A673 (cell line): ENCODE measurements around the gene MYRIP. TPM values are rescaled to one million over a fixed set of nuclear protein-coding genes. Genes with fewer than 3 reads are reported as not detected.

Experiments
- BruUV-seq: library from RNA; stranded (reverse); fragments of 400-500 nt; replicated peaks from 2 replicates; lab custom pipeline; 2021; lab: Mats Ljungman, UMichigan
- CTCF ChIA-PET: fragments of 300-600 bp; sonication (Branson Sonifier 250); formaldehyde crosslinking; loops from one replicate; lab custom pipeline; 2022; ENCODE audit warnings: antibody characterized with exemption; lab: Charles Lee
- POLR2A ChIA-PET: fragments of 300-600 bp; sonication (Branson Sonifier 250); formaldehyde crosslinking; loops from one replicate; lab custom pipeline; 2022; ENCODE audit warnings: antibody characterized with exemption; ENCODE audit not compliant: low non-redundant PET; lab: Charles Lee
- DNase-seq: peaks from one replicate; pipeline ENCODE4 v3.0.0-alpha.2; 2015; ENCODE audit warnings: low spot score
- H3K27ac ChIP-seq: fragments of 200-600 bp; sonication (generic); 2 replicates; pipeline ENCODE4 v1.5.1; 2016; ENCODE audit warnings: mixed run types, low read depth, mild to moderate bottlenecking, mixed read lengths, antibody characterized with exemption, low read length; ENCODE audit not compliant: poor library complexity, severe bottlenecking
- H3K27me3 ChIP-seq: fragments of 200-600 bp; sonication (generic); replicated peaks from 2 replicates; pipeline ENCODE4 v1.6.1; 2017; ENCODE audit warnings: mixed run types, low read depth, mild to moderate bottlenecking, mixed read lengths, antibody characterized with exemption, low read length; ENCODE audit not compliant: insufficient read depth, poor library complexity
- H3K36me3 ChIP-seq: fragments of 200-600 bp; sonication (generic); 2 replicates; pipeline ENCODE4 v1.6.1; 2016; ENCODE audit warnings: mixed run types, mild to moderate bottlenecking, mixed read lengths, antibody characterized with exemption, low read length; ENCODE audit not compliant: insufficient read depth, poor library complexity, severe bottlenecking
- H3K4me1 ChIP-seq: fragments of 200-600 bp; sonication (generic); 2 replicates; pipeline ENCODE4 v1.6.1; 2017; ENCODE audit warnings: mixed run types, mild to moderate bottlenecking, mixed read lengths, antibody characterized with exemption, low read length; ENCODE audit not compliant: insufficient read depth, poor library complexity, severe bottlenecking
- H3K4me3 ChIP-seq: fragments of 200-600 bp; sonication (generic); 2 replicates; pipeline ENCODE4 v1.5.1; 2016; ENCODE audit warnings: low read depth, mixed run types, mild to moderate bottlenecking, mixed read lengths, low read length; ENCODE audit not compliant: poor library complexity, severe bottlenecking
- H3K9me3 ChIP-seq: fragments of 200-600 bp; sonication (generic); 2 replicates; pipeline ENCODE4 v1.6.1; 2016; ENCODE audit warnings: mixed run types, low read depth, mild to moderate bottlenecking, mixed read lengths, antibody characterized with exemption, low read length; ENCODE audit not compliant: poor library complexity, severe bottlenecking
- CTCF ChIP-seq: fragments of 300-800, 200-600 bp; sonication (generic); conservative IDR thresholded peaks from 2 replicates; pipeline ENCODE4 v1.5.1; 2017; ENCODE audit warnings: low read depth, mild to moderate bottlenecking, antibody characterized with exemption, low read length, moderate library complexity, mixed read lengths
- EZH2 ChIP-seq: fragments of 200-600 bp; sonication (generic); IDR thresholded peaks from 2 replicates; pipeline ENCODE4 v1.6.1; 2017; ENCODE audit warnings: borderline replicate concordance, low read depth, mild to moderate bottlenecking, mixed read lengths, antibody characterized with exemption, low read length; ENCODE audit not compliant: poor library complexity, severe bottlenecking
- intact Hi-C: fragments of 100-400 bp; cut with micrococcal nuclease; formaldehyde crosslinking; loops from one replicate; pipeline ENCODE4 v1.10.0; 2022; ENCODE audit not compliant: unreplicated experiment
- total RNA-seq: library from RNA; stranded (reverse); gene quantifications from 2 replicates; pipeline ENCODE4 v1.2.3, GENCODE V29; 2021

MYRIP gene
- total RNA-seq, 1 experiment from 2014 or later: not detected

GRCh38 chr3:39882111-39882510, 72.7 kb downstream of the MYRIP start:
- H3K27me3 ChIP-seq: no peaks in the 10 kb centered on the region
- ChIA-PET CTCF (no interaction called here), POLR2A (no interaction called here)
- intact Hi-C loops: no loop called here
- DNase-seq: no peak
- BruUV-seq: no TSS peak
- no peaks in the 10 kb centered on the region for H3K9me3 ChIP-seq
- H3K4me3 ChIP-seq: no peak overlapping the region
- TF ChIP-seq EZH2 (no peak), CTCF (no peak)
- no peaks in the 10 kb centered on the region for H3K36me3 ChIP-seq
- no peak overlapping the region for H3K27ac ChIP-seq
- no peaks in the 10 kb centered on the region for H3K4me1 ChIP-seq

GRCh38 chr3:39892068-39892467, 82.7 kb downstream of the MYRIP start:
- ChIA-PET POLR2A (no interaction called here), CTCF (no interaction called here)
- Histone ChIP-seq H3K27me3 (no peaks in the 10 kb centered on the region), H3K36me3 (no peaks in the 10 kb centered on the region), H3K9me3 (no peaks in the 10 kb centered on the region), H3K4me1 (no peaks in the 10 kb centered on the region), H3K4me3 (no peak overlapping the region), H3K27ac (no peak overlapping the region)
- DNase-seq: no peak
- intact Hi-C loops: no loop called here
- BruUV-seq: no TSS peak
- TF ChIP-seq CTCF (no peak), EZH2 (no peak)

- H3K9me3 ChIP-seq: no peaks in the 10 kb centered on the region
- H3K27me3 ChIP-seq: no peaks in the 10 kb centered on the region
- no peak overlapping the region for H3K27ac ChIP-seq
- TF ChIP-seq CTCF: no peak
- TF ChIP-seq EZH2: no peak
- no peaks in the 10 kb centered on the region for H3K36me3 ChIP-seq
- H3K4me1 ChIP-seq: no peaks in the 10 kb centered on the region
- BruUV-seq: no TSS peak
- ChIA-PET CTCF (no interaction called here), POLR2A (no interaction called here)
- intact Hi-C loops: no loop called here
- DNase-seq: no peak
- no peak overlapping the region for H3K4me3 ChIP-seq
Observed at GRCh38 chr3:39896184-39896583, 86.8 kb downstream of the MYRIP start.
